H1 (cell line): ENCODE results near the gene CCDC59. TPM values are rescaled to one million over a fixed set of nuclear protein-coding genes. Genes with fewer than 3 reads are reported as not detected.

ENCODE experiments used
- CTCF ChIA-PET: fragments of 300-600 bp; sonication (Branson Sonifier 250); formaldehyde crosslinking; loops from one replicate; lab custom pipeline; 2021; ENCODE audit not compliant: partially characterized antibody; lab: Charles Lee
- POLR2A ChIA-PET: fragments of 300-600 bp; sonication (Branson Sonifier 250); formaldehyde crosslinking; loops from one replicate; lab custom pipeline; 2021; ENCODE audit warnings: inconsistent platforms; ENCODE audit not compliant: partially characterized antibody; lab: Charles Lee
- DNase-seq, 2 experiments: peaks; one replicate each; pipeline versions ENCODE4 v3.0.0 to v3.0.0-alpha.2; 2010 to 2022; ENCODE audit warnings: low spot score in 2 of 2, low read depth in 1 of 2, mixed read lengths in 1 of 2
- FAIRE-seq: peaks from 2 replicates; lab custom pipeline; 2011; peaks lifted over from hg19 to GRCh38; lab: Jason Lieb, UNC
- H2AFZ ChIP-seq: 2 replicates; pipeline ENCODE4 v1.8.1; 2012; ENCODE audit warnings: low read length, inconsistent platforms
- H2AK5ac ChIP-seq: 2 replicates; pipeline ENCODE4 v1.6.1; 2013; ENCODE audit warnings: low read depth, low read length
- H2BK120ac ChIP-seq: replicated peaks from 2 replicates; pipeline ENCODE3; 2013; ENCODE audit warnings: low read depth, low read length, inconsistent platforms
- H2BK12ac ChIP-seq: 2 replicates; pipeline ENCODE4 v1.6.1; 2013; ENCODE audit warnings: low read depth, low read length
- H2BK15ac ChIP-seq: 2 replicates; pipeline ENCODE4 v1.6.1; 2013; ENCODE audit warnings: low read length
- H2BK20ac ChIP-seq: 2 replicates; pipeline ENCODE4 v1.6.1; 2013; ENCODE audit warnings: low read length
- H2BK5ac ChIP-seq: 2 replicates; pipeline ENCODE4 v1.6.1; 2013; ENCODE audit warnings: low read depth, low read length
- H3K14ac ChIP-seq: 2 replicates; pipeline ENCODE4 v1.6.1; 2013; ENCODE audit warnings: inconsistent platforms; ENCODE audit not compliant: insufficient read length
- H3K18ac ChIP-seq: 2 replicates; pipeline ENCODE4 v1.6.1; 2013; ENCODE audit warnings: low read length; ENCODE audit errors: extremely low read depth
- H3K23ac ChIP-seq: 2 replicates; pipeline ENCODE4 v1.6.1; 2013; ENCODE audit warnings: inconsistent platforms; ENCODE audit not compliant: insufficient read length
- H3K23me2 ChIP-seq: 2 replicates; pipeline ENCODE4 v1.6.1; 2013; ENCODE audit warnings: low read depth, low read length
- H3K27ac ChIP-seq: 2 replicates; pipeline ENCODE4 v1.6.1; 2011; ENCODE audit warnings: low read depth, low read length, inconsistent platforms
- H3K27me3 ChIP-seq, 4 experiments: replicated peaks in 1 of 4; 1 replicate in 1 of 4; 2 replicates in 3 of 4; pipeline versions ENCODE4 v1.6.1 to v1.8.1; 2011 to 2013; ENCODE audit warnings: low read length in 3 of 4, mild to moderate bottlenecking in 3 of 4, inconsistent platforms in 2 of 4, mixed read lengths in 2 of 4, moderate library complexity in 1 of 4; ENCODE audit not compliant: control insufficient read depth in 3 of 4, insufficient read depth in 3 of 4; ENCODE audit errors: extremely low read depth in 1 of 4
- H3K36me3 ChIP-seq, 4 experiments: 2 replicates each; pipeline versions ENCODE4 v1.6.1 to v1.8.1; 2011 to 2013; ENCODE audit warnings: mild to moderate bottlenecking in 4 of 4, low read length in 3 of 4, moderate library complexity in 2 of 4, control low read depth in 1 of 4, inconsistent platforms in 1 of 4; ENCODE audit not compliant: insufficient read depth in 4 of 4, control insufficient read depth in 2 of 4
- H3K4ac ChIP-seq: replicated peaks from 2 replicates; pipeline ENCODE3; 2013; ENCODE audit warnings: low read length, low read depth, mixed read lengths, inconsistent platforms; ENCODE audit not compliant: insufficient read length
- H3K4me1 ChIP-seq, 4 experiments: replicated peaks in 1 of 4; 1 replicate in 1 of 4; 2 replicates in 3 of 4; pipeline versions ENCODE4 v1.6.1 to v1.8.1; 2011 to 2013; ENCODE audit warnings: low read length in 3 of 4, inconsistent platforms in 2 of 4, mixed read lengths in 1 of 4; ENCODE audit not compliant: insufficient read depth in 4 of 4, control insufficient read depth in 3 of 4
- H3K4me2 ChIP-seq, 2 experiments: 2 replicates each; pipeline versions ENCODE4 v1.6.1 to v1.8.1; 2011 to 2013; ENCODE audit warnings: low read depth in 2 of 2, low read length in 2 of 2, control low read depth in 1 of 2, inconsistent platforms in 1 of 2, mild to moderate bottlenecking in 1 of 2; ENCODE audit not compliant: insufficient read depth in 1 of 2
- H3K4me3 ChIP-seq, 4 experiments: fragments of 200-600, 300-600 bp in 1 of 4; sonication (generic), shearing (Covaris generic), sonication (Bioruptor Twin) in 1 of 4; 2 replicates each; pipeline versions ENCODE4 v1.5.1 to v1.8.1; 2011 to 2016; ENCODE audit warnings: low read length in 4 of 4, low read depth in 3 of 4, control low read depth in 2 of 4, inconsistent platforms in 2 of 4, mild to moderate bottlenecking in 2 of 4, mixed read lengths in 1 of 4, moderate library complexity in 1 of 4; ENCODE audit not compliant: insufficient read depth in 2 of 4; ENCODE audit errors: extremely low read depth in 1 of 4
- H3K56ac ChIP-seq: replicated peaks from 2 replicates; pipeline ENCODE3; 2013; ENCODE audit warnings: low read depth, mild to moderate bottlenecking, mixed read lengths, low read length, inconsistent platforms; ENCODE audit not compliant: insufficient read length
- H3K79me1 ChIP-seq: 2 replicates; pipeline ENCODE4 v1.6.1; 2013; ENCODE audit warnings: low read depth, low read length, control low read depth
- H3K79me2 ChIP-seq, 2 experiments: 2 replicates each; pipeline versions ENCODE4 v1.6.1 to v1.8.1; 2012 to 2013; ENCODE audit warnings: low read length in 2 of 2, mild to moderate bottlenecking in 2 of 2, inconsistent platforms in 1 of 2; ENCODE audit not compliant: insufficient read depth in 2 of 2, control insufficient read depth in 1 of 2
- H3K9ac ChIP-seq, 4 experiments: replicated peaks in 1 of 4; 1 replicate in 1 of 4; 2 replicates in 3 of 4; pipeline versions ENCODE4 v1.6.1 to v1.8.1; 2011 to 2013; ENCODE audit warnings: low read depth in 3 of 4, low read length in 3 of 4, control low read depth in 2 of 4, mild to moderate bottlenecking in 2 of 4, moderate library complexity in 2 of 4, inconsistent platforms in 1 of 4; ENCODE audit errors: extremely low read depth in 1 of 4
- H3K9me3 ChIP-seq, 2 experiments: 2 replicates each; pipeline versions ENCODE4 v1.6.1 to v1.8.1; 2012 to 2013; ENCODE audit warnings: mild to moderate bottlenecking in 2 of 2, moderate library complexity in 2 of 2, control low read depth in 1 of 2, inconsistent platforms in 1 of 2, low read depth in 1 of 2, low read length in 1 of 2, mixed read lengths in 1 of 2; ENCODE audit not compliant: insufficient read depth in 2 of 2
- H4K20me1 ChIP-seq, 2 experiments: replicated peaks in 1 of 2; 2 replicates each; pipeline versions ENCODE3 to v1.8.1; 2011 to 2013; ENCODE audit warnings: inconsistent platforms in 2 of 2, low read length in 2 of 2, mild to moderate bottlenecking in 1 of 2; ENCODE audit not compliant: insufficient read depth in 2 of 2, control insufficient read depth in 1 of 2
- H4K5ac ChIP-seq: 2 replicates; pipeline ENCODE4 v1.6.1; 2013; ENCODE audit warnings: low read length, low read depth, mixed read lengths, inconsistent platforms; ENCODE audit not compliant: insufficient read length
- H4K8ac ChIP-seq: 2 replicates; pipeline ENCODE4 v1.8.0; 2013; ENCODE audit warnings: mild to moderate bottlenecking, moderate library complexity, low read length, inconsistent platforms; ENCODE audit not compliant: insufficient read depth; ENCODE audit errors: extremely low read depth
- H4K91ac ChIP-seq: replicated peaks from 2 replicates; pipeline ENCODE3; 2013; ENCODE audit warnings: low read length, mixed read lengths, inconsistent platforms; ENCODE audit not compliant: insufficient read length
- BACH1 ChIP-seq: IDR thresholded peaks from 2 replicates; pipeline ENCODE4 v1.6.1; 2012; ENCODE audit warnings: low read length, improper control_type of control experiment
- NANOG ChIP-seq: IDR thresholded peaks from 2 replicates; pipeline ENCODE4 v1.6.1; 2011; ENCODE audit warnings: low read length, low read depth, mild to moderate bottlenecking, inconsistent platforms; ENCODE audit not compliant: insufficient read depth, poor library complexity, severe bottlenecking
- RAD21 ChIP-seq, 2 experiments: IDR thresholded peaks in 1 of 2; conservative IDR thresholded peaks in 1 of 2; 2 replicates each; pipeline ENCODE4 v1.6.1; 2011; ENCODE audit warnings: low read depth in 2 of 2, low read length in 2 of 2, improper control_type of control experiment in 1 of 2, inconsistent platforms in 1 of 2, mild to moderate bottlenecking in 1 of 2, moderate library complexity in 1 of 2
- RNF2 ChIP-seq: fragments of 200-900, 300-1000 bp; sonication (generic); IDR thresholded peaks from 2 replicates; pipeline ENCODE4 v1.7.1; 2016; ENCODE audit warnings: borderline replicate concordance, low read depth, mild to moderate bottlenecking, antibody characterized with exemption, low read length; ENCODE audit not compliant: poor library complexity, severe bottlenecking; ENCODE audit errors: missing control alignments
- TAF1 ChIP-seq: IDR thresholded peaks from 2 replicates; pipeline ENCODE4 v1.6.1; 2011; ENCODE audit warnings: mild to moderate bottlenecking, low read depth, low read length
- WGBS, 2 experiments: shearing (Covaris generic) in 1 of 2; methylation state at CpG; one replicate each; pipeline versions ENCODE4 v1.1.6 to v1.1.7; 2013 to 2015; ENCODE audit warnings: low lambda C conversion rate in 2 of 2, mixed read lengths in 2 of 2, inconsistent platforms in 1 of 2, low coverage in 1 of 2, missing lambda C conversion rate in 1 of 2; ENCODE audit not compliant: insufficient replicate concordance in 2 of 2, insufficient coverage in 1 of 2, insufficient read length in 1 of 2; ENCODE audit errors: extremely low coverage in 1 of 2, missing lambda C conversion rate in 1 of 2; 5-methylcytosine and 5-hydroxymethylcytosine counted together
- polyA plus RNA-seq, 7 experiments: library from polyadenylated mRNA; depleted of rRNA in 3 of 7; stranded (reverse) in 5 of 7; unstranded in 2 of 7; fragments of >200 nt in 5 of 7; fragments of 200-250 nt in 2 of 7; gene quantifications; 1 replicate in 5 of 7; 2 replicates in 1 of 7; 4 replicates in 1 of 7; pipeline versions ENCODE4 v1.2.1 to v1.2.3, GENCODE V29; 2011 to 2013; ENCODE audit warnings: missing spikeins in 2 of 7, mixed read lengths in 2 of 7
- total RNA-seq: library from RNA; stranded (reverse); fragmentation: NEBNext Ultra II Directional; extraction: Animal tissue kit (Norgen Biotek cat#: 25700); gene quantifications from 2 replicates; pipeline ENCODE4 v1.2.1, GENCODE V29; 2021
- TF ChIP-seq, protein P1 (sequence below), 3 experiments: IDR thresholded peaks; 1 replicate in 2 of 3; 2 replicates in 1 of 3; pipeline versions ENCODE4 v1.5.1 to v1.6.1; 2011; ENCODE audit warnings: low read length in 3 of 3, mild to moderate bottlenecking in 3 of 3, inconsistent platforms in 2 of 3, low read depth in 1 of 3, moderate library complexity in 1 of 3; ENCODE audit not compliant: insufficient read depth in 1 of 3; ENCODE audit errors: control extremely low read depth in 1 of 3

The CCDC59 gene
- total and polyA plus RNA-seq, 2 of the 8 experiments (the other 6 are each of a cell fraction or from before 2014, with no cell fraction given): 11.6 to 54.0 TPM

GRCh38 chr12:82326905-82327503 is 31.2 kb downstream of the CCDC59 start:
- no peak overlapping the region for H4K5ac ChIP-seq
- no peak for DNase-seq

More at GRCh38 chr12:82326905-82327503, 31.2 kb downstream of the CCDC59 start:
- H4K20me1 ChIP-seq: no peaks in the 10 kb centered on the region
- no peak overlapping the region for H3K56ac ChIP-seq
- H4K8ac ChIP-seq: no peak overlapping the region
- H3K27ac ChIP-seq: no peak overlapping the region
- H3K23ac ChIP-seq: no peak overlapping the region
- no peak overlapping the region for H2BK15ac ChIP-seq
- no peak overlapping the region for H3K4me3 ChIP-seq
- no peaks in the 10 kb centered on the region for H3K9me3 ChIP-seq
- H2BK5ac ChIP-seq: no peak overlapping the region
- H3K14ac ChIP-seq: no peak overlapping the region
- H3K23me2 ChIP-seq: no peaks in the 10 kb centered on the region
- no peak overlapping the region for H3K4me2 ChIP-seq
- H2AK5ac ChIP-seq: no peak overlapping the region
- H3K9ac ChIP-seq: no peak overlapping the region
- H3K18ac ChIP-seq: no peak overlapping the region
- H3K36me3 ChIP-seq: no peaks in the 10 kb centered on the region
- H2BK12ac ChIP-seq: no peak overlapping the region
- H2BK120ac ChIP-seq: no peak overlapping the region
- no peaks in the 10 kb centered on the region for H3K79me1 ChIP-seq
- POLR2A ChIA-PET: no interaction called here
- no peak overlapping the region for H2AFZ ChIP-seq
- no peak overlapping the region for H4K91ac ChIP-seq
- 78% methylated on average over 1 of the region's 1 CpG; no CpG with 5 or more reads in 1 of the 2 experiments for WGBS, 2 experiments
- no peak for FAIRE-seq
- no peaks in the 10 kb centered on the region for H3K27me3 ChIP-seq
- no peak overlapping the region for H2BK20ac ChIP-seq
- CTCF ChIA-PET: interaction anchor here (1.5 kb wide), 1 partner anchor 682 kb away, joined by 5 read pairs; no protein-coding TSS in a partner anchor
- no peaks in the 10 kb centered on the region for H3K79me2 ChIP-seq
- no peak for TF ChIP-seq NANOG
- TF ChIP-seq BACH1: no peak
- TF ChIP-seq RAD21 (IDR thresholded peaks at IDR 0.05 in 1 of 2, conservative IDR thresholded peaks at IDR 0.05 in 1 of 2; ENCODE audit: low read depth in 2 of 2, low read length in 2 of 2): peak in 1 of 2 experiments; percentile 56; a peak in 3 of 4 replicates
- TF ChIP-seq, protein P1, sequence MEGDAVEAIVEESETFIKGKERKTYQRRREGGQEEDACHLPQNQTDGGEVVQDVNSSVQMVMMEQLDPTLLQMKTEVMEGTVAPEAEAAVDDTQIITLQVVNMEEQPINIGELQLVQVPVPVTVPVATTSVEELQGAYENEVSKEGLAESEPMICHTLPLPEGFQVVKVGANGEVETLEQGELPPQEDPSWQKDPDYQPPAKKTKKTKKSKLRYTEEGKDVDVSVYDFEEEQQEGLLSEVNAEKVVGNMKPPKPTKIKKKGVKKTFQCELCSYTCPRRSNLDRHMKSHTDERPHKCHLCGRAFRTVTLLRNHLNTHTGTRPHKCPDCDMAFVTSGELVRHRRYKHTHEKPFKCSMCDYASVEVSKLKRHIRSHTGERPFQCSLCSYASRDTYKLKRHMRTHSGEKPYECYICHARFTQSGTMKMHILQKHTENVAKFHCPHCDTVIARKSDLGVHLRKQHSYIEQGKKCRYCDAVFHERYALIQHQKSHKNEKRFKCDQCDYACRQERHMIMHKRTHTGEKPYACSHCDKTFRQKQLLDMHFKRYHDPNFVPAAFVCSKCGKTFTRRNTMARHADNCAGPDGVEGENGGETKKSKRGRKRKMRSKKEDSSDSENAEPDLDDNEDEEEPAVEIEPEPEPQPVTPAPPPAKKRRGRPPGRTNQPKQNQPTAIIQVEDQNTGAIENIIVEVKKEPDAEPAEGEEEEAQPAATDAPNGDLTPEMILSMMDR (IDR thresholded peaks at IDR 0.05; ENCODE audit: control extremely low read depth in 1 of 3, insufficient read depth in 1 of 3, low read depth in 1 of 3, low read length in 3 of 3): peak in 2 of 3 experiments; percentile 25 to 27; a peak in 2 of 4 replicates
- TF ChIP-seq TAF1: no peak
- TF ChIP-seq RNF2: no peak
- H3K4me1 ChIP-seq: peaks cover 0 to 5% (median 0%) of the 10 kb centered on the region in 4 experiments; a peak in 2 of 7 replicates
- no peak overlapping the region for H3K4ac ChIP-seq
